Stimulated activated effector memory CD8-positive, alpha-beta T cell treated with anti-CD3 and anti-CD28 coated beads, Interleukin-12 subunit alpha, Interleukin-12 subunit beta, amount 100 ng/mL, for 72 hours (primary cell): ENCODE results near the gene AKR1C3.
"Not testable (repeated sequence)": the region's sequence is repeated elsewhere in the genome, so short reads cannot be mapped to it uniquely, and the experiment has no call there.

ENCODE experiments used
- ATAC-seq: fragments of 150-1000 bp; cut with Tn5 transposase; 2 replicates; pipeline ENCODE4 v1.10.0; 2021
- DNase-seq, 2 donors: peaks; one replicate each; pipeline ENCODE4 v3.0.0; 2021 to 2022; ENCODE audit warnings: low spot score in 2 of 2
- H3K27ac Mint-ChIP-seq: one replicate; pipeline ENCODE4 v1.8.0; 2022; ENCODE audit warnings: mild to moderate bottlenecking, mixed read lengths
- H3K36me3 Mint-ChIP-seq: one replicate; pipeline ENCODE4 v1.8.0; 2022; ENCODE audit warnings: mild to moderate bottlenecking, mixed read lengths
- H3K4me1 Mint-ChIP-seq: one replicate; pipeline ENCODE4 v1.8.0; 2022; ENCODE audit warnings: mixed read lengths
- H3K4me3 Mint-ChIP-seq: one replicate; pipeline ENCODE4 v1.8.0; 2022; ENCODE audit warnings: mild to moderate bottlenecking, mixed read lengths
- H3K9me3 Mint-ChIP-seq: one replicate; pipeline ENCODE4 v1.8.0; 2022; ENCODE audit warnings: mixed read lengths

Gene AKR1C3

DNA sequence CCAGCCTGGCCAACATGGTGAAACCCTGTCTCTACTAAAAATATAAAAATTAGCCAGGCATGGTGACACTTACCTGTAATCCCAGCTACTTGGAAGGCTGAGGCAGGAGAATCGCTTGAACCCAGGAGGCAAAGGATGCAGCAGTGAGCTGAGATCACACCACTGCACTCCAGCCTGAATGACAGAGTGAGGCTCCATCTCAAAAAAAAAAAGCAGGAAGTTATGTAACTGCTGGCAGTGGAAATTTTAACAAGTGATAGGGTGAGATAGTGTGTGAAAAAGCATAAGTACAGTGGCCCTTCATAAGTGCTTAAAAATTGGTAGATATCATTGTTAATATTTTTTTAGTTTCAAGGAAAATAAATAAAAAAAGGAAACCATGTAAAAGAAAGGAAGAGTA is 12.3 kb downstream of the AKR1C3 start:
- no peak for DNase-seq
- no peak overlapping the region for H3K4me3 Mint-ChIP-seq
- no peaks in the 10 kb centered on the region for H3K4me1 Mint-ChIP-seq
- no peaks in the 10 kb centered on the region for H3K36me3 Mint-ChIP-seq
- H3K9me3 Mint-ChIP-seq = no peaks in the 10 kb centered on the region
- H3K27ac Mint-ChIP-seq = no peak overlapping the region
- no peak for ATAC-seq

DNA sequence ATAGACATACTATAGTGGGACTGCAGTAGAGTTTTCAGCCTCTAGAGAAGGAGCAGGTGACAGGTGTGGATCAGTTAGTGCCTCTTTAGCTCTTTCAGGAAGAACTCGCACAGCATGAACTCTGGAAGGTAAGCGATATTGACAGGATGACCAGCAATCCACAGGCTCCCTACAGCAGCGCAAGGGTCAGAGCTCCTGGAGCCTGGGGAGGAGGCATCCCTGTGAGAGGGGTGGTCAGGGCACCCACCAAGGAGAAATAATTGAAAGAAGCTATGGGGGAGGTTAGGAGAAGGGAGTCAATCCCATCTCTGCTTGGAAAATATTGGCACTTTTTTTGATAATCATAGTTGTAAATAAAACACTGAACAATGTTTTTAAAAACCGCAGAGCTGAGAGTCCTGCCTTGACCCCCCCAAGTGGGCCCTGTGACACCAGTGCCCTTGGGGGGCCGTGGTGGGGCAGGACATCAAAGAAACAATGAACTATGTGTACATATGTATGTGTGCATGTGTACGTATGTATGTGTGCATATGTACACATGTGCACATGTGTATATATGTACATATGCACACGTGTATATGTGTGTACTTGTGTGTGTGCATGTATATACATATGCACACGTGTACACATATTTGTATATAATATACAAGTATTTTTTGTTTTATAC is 13.8 kb downstream of the AKR1C3 start:
- no peak for DNase-seq
- H3K36me3 Mint-ChIP-seq = no peaks in the 10 kb centered on the region
- ATAC-seq = no peak
- no peaks in the 10 kb centered on the region for H3K9me3 Mint-ChIP-seq
- no peak overlapping the region for H3K4me3 Mint-ChIP-seq
- no peak overlapping the region for H3K27ac Mint-ChIP-seq
- no peaks in the 10 kb centered on the region for H3K4me1 Mint-ChIP-seq

DNA sequence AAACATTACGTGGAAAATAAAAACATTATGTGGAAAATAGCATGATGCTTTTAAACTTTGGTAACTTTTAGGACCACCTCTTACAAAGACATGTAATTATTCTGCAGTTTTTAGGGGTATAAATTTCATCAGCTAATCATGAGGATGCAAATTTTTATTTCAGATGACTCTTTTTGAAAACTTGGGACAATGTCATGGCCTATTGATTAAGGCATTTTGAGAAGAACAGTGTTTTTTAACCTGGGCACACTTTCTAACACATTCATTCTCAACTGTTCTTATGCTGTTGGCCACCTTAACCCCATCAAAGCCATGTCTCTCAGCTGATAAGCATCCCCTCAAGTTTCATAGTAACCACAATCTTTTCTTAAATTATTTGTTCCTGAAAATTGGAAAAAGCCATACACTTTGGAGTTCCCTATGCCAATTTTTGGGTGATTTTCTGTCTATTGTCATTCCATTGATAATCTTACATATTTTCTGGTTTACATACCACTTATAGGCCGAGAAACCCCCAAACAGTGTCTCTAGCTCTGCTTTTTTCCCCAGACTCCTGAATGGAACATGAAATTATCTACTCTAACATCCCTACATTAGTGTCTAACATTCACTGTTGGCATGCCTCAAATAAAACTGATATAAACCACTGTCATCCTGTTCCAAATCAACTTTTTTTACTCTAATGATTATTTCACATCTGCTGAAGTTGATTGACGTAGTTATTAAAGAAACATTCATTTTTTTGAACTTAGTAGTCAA is 14.6 kb downstream of the AKR1C3 start:
- H3K9me3 Mint-ChIP-seq = no peaks in the 10 kb centered on the region
- no peaks in the 10 kb centered on the region for H3K36me3 Mint-ChIP-seq
- ATAC-seq (no peak), DNase-seq (no peak)
- no peak overlapping the region for H3K27ac Mint-ChIP-seq
- H3K4me3 Mint-ChIP-seq = no peak overlapping the region
- H3K4me1 Mint-ChIP-seq = no peaks in the 10 kb centered on the region

DNA sequence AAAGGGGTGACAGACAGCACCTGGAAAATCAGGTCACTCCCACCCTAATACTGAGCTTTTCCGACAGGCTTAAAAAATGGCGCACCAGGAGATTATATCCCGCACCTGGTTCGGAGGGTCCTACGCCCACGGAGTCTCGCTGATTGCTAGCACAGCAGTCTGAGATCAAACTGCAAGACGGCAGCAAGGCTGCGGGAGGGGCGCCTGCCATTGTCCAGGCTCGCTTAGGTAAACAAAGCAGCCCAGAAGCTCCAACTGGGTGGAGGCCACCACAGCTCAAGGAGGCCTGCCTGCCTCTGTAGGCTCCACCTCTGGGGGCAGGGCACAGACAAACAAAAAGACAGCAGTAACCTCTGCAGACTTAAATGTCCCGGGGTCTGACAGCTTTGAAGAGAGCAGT is 15.6 kb downstream of the AKR1C3 start:
- not testable (repeated sequence) for H3K4me1 Mint-ChIP-seq, H3K27ac Mint-ChIP-seq, H3K36me3 Mint-ChIP-seq, DNase-seq, H3K9me3 Mint-ChIP-seq, ATAC-seq, H3K4me3 Mint-ChIP-seq

DNA sequence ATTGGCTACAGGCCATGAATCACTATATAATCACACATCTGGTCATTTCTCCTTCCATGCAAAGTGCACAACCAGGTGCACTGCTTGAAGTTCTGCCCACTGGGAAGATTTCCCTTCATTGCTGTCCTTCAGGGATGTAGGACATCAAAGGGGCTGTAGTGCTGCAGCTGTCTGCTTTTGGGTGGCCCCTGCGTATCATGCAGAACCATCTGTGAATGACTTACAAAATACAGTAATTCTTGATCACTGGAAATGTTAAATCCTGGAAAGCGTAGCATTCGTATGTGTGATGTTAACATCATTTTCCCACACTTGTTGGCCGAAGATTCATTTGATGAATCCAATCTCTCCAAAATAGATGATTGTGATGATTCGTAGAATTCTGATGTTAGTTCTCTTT is 22.4 kb downstream of the AKR1C3 start:
- Mint-ChIP-seq H3K27ac (no peak overlapping the region), H3K9me3 (no peaks in the 10 kb centered on the region), H3K4me3 (no peak overlapping the region), H3K36me3 (no peaks in the 10 kb centered on the region), H3K4me1 (no peaks in the 10 kb centered on the region)
- DNase-seq = no peak
- ATAC-seq = no peak

DNA sequence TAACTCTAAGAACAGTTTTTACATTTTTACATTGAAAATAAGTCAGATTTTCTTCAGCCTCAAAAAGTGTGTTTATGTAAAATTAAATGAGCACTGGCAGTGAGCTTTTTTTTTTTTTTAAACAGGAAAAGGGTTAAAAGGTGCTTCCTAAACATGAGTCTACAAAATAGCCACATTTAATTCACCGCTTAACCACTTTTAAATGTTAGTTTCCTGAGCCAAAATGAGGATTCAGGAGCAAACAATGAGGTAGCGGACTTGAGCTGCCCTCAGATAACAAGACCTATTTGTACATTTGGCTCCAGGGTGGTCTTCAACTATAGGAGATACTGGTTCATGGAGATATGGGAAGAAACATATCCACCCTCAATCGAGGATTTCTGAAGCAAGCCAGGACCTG is 22.8 kb downstream of the AKR1C3 start:
- Mint-ChIP-seq H3K36me3 (no peaks in the 10 kb centered on the region), H3K4me1 (no peaks in the 10 kb centered on the region), H3K4me3 (no peak overlapping the region), H3K9me3 (no peaks in the 10 kb centered on the region), H3K27ac (no peak overlapping the region)
- DNase-seq = no peak
- ATAC-seq = no peak

DNA sequence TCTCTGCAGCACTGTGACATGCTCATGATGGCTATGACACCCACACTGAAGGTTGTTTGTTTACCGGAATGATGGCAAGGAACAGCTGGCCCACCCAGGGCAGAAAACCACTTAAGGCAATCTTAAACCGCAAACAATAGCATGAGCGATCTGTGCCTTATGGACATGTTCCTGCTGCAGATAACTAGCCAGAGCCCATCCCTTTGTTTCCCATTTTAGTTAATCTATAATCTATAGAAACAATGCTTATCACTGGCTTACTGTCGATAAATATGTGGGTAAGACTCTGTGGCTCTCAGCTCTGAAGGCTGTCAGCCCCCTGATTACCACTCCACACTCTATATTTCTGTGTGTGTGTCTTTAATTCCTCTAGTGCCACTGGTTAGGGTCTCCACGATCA is 25.8 kb downstream of the AKR1C3 start:
- H3K27ac Mint-ChIP-seq, ATAC-seq, H3K36me3 Mint-ChIP-seq, H3K4me1 Mint-ChIP-seq, H3K4me3 Mint-ChIP-seq, DNase-seq, H3K9me3 Mint-ChIP-seq: not testable (repeated sequence)

DNA sequence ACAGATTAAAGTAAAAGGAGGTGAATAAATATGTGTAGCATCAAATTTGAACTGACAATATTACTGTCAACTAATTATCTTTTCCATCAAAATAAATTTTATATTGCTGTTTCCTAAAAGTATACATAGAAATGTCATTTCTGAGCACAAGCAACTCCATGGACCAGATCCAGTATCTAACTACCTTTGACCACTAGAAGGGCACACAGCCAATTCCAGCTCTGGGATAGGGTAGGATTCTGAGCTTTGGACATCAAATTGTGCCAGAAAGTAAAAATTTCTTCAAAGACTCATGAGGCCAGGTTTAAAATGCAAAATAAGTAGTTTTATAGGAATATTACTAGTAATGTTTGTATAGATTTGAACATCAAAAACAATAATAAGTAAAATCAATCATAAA is 29.7 kb downstream of the AKR1C3 start:
- DNase-seq (no peak), ATAC-seq (no peak)
- H3K27ac Mint-ChIP-seq = no peak overlapping the region
- no peak overlapping the region for H3K4me3 Mint-ChIP-seq
- H3K9me3 Mint-ChIP-seq = no peaks in the 10 kb centered on the region
- H3K4me1 Mint-ChIP-seq = no peaks in the 10 kb centered on the region
- no peaks in the 10 kb centered on the region for H3K36me3 Mint-ChIP-seq

DNA sequence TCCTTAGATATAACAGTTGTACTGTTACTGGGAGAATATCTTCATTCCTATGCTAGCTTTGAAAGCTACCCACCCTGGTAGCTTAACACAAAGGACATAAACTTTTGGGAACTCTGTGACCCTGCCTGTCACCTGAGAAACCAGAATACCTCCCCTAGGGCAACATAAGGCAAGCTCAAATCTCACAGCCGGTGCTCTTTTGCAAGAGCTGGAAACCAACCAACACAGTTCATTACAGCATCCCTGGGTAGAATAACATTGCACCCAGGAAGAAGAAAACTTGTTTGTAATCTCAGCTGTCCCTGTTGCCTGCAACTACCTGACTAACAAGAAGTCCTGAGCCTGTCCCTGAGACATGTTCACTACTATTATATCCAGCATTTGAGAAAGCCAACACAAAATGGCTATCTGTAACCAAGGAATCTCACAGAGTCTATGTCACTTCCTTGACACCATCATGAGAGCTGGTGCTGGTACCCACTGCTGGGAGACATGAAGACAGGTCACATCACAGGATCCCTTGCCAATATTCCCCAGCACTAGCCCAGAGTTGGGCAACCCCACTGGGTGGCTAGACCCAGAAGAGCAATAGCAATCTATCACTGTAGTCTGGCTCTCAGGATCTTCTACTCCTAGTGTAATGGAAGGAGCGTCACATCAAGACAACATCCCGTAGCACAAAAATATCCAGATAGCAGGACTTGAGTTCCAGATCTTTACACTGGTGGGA is 31.3 kb downstream of the AKR1C3 start:
- H3K27ac Mint-ChIP-seq = no peak overlapping the region
- no peaks in the 10 kb centered on the region for H3K4me1 Mint-ChIP-seq
- no peaks in the 10 kb centered on the region for H3K36me3 Mint-ChIP-seq
- ATAC-seq (no peak), DNase-seq (no peak)
- no peaks in the 10 kb centered on the region for H3K9me3 Mint-ChIP-seq
- no peak overlapping the region for H3K4me3 Mint-ChIP-seq

DNA sequence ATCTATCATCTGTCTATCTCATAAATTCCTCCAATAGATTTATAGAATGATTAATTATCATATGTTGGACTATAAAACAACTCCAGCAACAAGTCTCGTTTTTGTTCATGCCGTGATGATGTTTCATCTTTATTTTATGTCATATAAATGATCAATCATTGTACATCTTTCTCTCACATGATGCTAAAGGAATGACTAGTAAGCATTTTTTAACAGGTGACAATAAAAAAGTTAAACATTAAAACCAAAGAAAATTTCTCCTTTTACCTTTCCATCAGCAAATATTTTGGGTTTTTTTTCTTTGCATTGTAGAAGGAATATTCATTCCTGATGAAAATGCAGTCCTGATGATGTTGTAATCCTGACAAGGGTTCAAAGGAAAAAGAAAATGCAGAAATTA is 41.4 kb downstream of the AKR1C3 start:
- Mint-ChIP-seq H3K4me1 (no peaks in the 10 kb centered on the region), H3K36me3 (no peaks in the 10 kb centered on the region), H3K27ac (no peak overlapping the region), H3K9me3 (peaks cover 11% of the 10 kb centered on the region), H3K4me3 (no peak overlapping the region)
- no peak for ATAC-seq
- DNase-seq = no peak

DNA sequence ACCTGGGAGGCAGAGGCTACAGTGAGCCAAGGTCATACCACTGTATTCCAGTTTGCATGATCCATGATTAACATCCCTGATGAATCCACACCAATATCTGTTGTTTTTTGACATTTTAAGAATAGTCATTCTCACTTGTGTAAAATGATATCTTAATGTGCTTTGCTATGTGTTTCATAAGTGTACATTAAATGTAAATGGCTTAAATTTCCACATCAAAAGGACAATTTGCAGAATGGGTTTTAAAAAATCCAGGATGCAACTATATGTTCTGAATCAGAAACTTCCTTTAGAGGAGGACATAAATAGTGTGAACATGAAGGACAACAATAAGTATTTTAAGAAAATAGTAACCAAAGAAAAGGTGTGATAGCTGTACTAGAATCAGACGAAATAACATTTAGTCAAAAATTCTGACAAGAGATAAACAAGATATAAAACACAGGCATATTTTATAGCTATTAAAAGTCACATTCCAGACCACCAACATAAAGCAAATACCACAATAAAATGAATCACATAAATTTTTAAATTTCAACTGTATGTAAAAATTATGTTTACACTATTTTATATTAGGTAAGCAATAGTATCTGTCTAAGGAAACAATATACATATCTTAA is 42.4 kb downstream of the AKR1C3 start:
- Mint-ChIP-seq H3K36me3 (no peaks in the 10 kb centered on the region), H3K27ac (no peak overlapping the region), H3K9me3 (peaks cover 11% of the 10 kb centered on the region), H3K4me3 (no peak overlapping the region), H3K4me1 (no peaks in the 10 kb centered on the region)
- DNase-seq = no peak
- no peak for ATAC-seq

DNA sequence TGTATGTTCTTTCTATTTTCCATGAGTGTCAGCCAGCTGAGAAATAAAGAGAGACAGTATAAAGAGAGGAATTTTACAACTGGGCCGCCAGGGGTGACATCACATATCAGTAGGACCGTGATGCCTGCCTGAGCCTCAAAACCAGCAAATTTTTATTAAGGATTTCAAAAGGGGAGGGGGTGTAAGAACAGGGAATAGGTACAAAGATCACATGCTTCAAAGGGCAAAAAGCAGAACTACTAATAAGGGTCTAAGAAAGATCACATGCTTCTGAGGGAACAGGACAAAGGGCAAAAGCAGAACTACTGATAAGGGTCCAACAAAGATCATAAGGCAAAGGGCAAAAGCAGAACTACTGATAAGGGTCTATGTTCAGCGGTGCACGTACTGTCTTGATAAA is 43.5 kb downstream of the AKR1C3 start:
- ATAC-seq, H3K36me3 Mint-ChIP-seq, H3K4me3 Mint-ChIP-seq, H3K4me1 Mint-ChIP-seq, H3K27ac Mint-ChIP-seq, DNase-seq: not testable (repeated sequence)
- peaks cover 11% of the 10 kb centered on the region for H3K9me3 Mint-ChIP-seq

DNA sequence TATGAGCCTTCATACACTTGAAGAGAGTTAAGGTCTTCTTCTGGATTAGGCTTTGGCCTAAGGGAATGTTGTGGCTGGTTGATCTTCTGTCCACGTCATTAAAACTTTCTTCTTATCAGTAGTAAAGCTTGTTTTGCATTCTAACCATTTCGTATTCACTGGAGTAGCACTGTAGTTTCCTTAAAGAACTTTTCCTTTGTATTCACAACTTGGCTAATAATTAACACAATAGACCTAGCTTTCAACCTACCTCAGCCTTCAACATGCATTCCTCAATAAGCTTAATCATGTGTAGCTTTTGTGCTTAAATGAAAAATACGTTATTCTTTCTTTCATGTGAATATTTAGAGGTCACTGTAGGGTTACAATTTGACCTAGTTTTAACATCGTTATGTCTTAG is 48.0 kb downstream of the AKR1C3 start:
- no peaks in the 10 kb centered on the region for H3K36me3 Mint-ChIP-seq
- ATAC-seq (no peak), DNase-seq (no peak)
- H3K4me1 Mint-ChIP-seq = no peaks in the 10 kb centered on the region
- no peak overlapping the region for H3K27ac Mint-ChIP-seq
- no peak overlapping the region for H3K4me3 Mint-ChIP-seq
- H3K9me3 Mint-ChIP-seq = peaks cover 9% of the 10 kb centered on the region

DNA sequence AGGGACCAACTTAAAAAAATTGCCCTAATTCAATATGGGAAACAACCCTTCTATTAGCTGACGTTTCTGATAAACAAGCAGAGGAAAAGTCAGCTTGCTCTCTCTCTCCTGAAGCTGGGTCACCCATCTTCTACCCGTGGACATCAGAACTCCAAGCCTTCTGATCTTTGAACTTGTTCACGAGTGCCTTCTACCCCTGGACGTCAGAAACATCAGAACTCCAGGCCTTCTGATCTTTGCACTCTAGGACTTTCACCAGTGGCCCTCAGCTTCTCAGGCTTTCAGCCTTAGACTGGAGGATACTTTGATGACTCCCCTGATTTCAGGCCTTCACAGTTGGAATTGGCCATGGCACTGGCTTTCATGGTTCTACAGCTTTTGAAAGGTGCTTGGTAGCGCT is 48.9 kb downstream of the AKR1C3 start:
- DNase-seq (no peak), ATAC-seq (no peak)
- Mint-ChIP-seq H3K4me1 (no peaks in the 10 kb centered on the region), H3K27ac (no peak overlapping the region), H3K9me3 (peaks cover 3% of the 10 kb centered on the region), H3K36me3 (no peaks in the 10 kb centered on the region), H3K4me3 (no peak overlapping the region)

DNA sequence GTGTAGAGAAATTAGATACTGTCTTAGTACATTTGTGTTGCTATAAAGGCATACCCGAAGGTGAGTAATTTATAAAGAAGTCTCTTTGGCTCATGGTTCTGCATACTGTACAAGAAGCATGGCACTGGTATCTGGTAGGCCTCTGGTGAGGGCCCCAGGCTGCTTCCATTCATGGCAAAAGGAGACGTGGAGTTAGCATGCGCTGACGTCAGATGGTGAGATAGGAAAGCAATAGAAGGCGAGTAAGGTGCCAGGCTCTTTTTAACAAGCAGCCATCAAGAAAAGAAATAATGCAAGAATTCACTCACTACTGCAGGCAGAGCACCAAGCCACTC is 52.7 kb downstream of the AKR1C3 start:
- H3K4me1 Mint-ChIP-seq = no peaks in the 10 kb centered on the region
- no peaks in the 10 kb centered on the region for H3K36me3 Mint-ChIP-seq
- no peak for DNase-seq
- ATAC-seq = no peak
- no peak overlapping the region for H3K4me3 Mint-ChIP-seq
- peaks cover 3% of the 10 kb centered on the region for H3K9me3 Mint-ChIP-seq
- no peak overlapping the region for H3K27ac Mint-ChIP-seq
